ENCODE data around the gene MMAB.
A peak's percentile ranks its signal among the peaks of the same experiment; 100 is the strongest.

MMAB gene

DNA sequence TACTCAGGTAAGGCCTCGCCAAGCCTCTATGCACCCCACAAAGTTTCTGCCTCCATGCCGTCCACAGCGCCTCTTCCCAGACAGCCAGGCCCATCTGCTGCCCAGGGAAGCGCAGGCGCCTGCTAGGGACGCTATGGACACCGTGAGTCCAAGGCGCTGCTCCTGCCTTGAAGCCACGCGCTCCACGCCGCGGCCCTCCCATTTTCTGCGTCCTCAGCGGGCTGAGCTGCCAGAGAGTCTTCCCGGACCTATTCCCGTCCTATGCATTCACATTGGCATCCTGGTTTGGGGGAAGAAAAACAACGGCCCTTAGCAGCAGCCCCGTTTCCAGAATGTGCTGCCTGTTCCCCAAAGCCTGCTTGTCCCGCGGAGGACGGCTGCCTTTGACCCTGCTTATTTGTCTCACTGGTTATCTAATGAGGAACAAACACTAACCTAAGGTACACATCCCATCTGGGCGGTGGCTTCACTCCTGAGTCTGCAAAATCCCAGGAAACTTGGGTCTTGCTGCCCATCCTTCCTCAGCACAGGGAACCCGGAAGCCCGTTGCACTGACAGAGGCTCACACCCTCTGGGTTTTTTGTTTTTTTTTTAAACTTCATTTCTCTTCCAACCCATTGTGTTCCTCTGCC, 38.0 kb downstream of the MMAB start:
- no peak for DNase-seq

DNA sequence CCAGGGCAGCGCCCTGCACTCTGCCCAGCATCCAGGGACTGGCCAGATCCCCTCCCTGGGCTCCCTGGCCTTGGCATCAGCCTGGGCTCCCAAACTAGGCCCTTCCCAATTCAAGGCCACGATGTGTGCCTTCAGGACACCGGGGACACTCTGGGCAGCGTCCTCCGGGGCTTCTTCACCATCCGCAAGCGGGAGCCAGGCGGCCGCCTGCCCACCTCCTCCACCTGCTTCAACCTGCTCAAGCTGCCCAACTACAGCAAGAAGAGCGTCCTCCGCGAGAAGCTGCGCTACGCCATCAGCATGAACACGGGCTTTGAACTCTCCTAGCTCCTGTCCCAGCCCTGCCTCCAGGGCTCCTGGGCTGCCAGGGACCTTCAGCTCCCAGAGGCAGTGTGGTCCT, 38.8 kb downstream of the MMAB start:
- no peak for DNase-seq

DNA sequence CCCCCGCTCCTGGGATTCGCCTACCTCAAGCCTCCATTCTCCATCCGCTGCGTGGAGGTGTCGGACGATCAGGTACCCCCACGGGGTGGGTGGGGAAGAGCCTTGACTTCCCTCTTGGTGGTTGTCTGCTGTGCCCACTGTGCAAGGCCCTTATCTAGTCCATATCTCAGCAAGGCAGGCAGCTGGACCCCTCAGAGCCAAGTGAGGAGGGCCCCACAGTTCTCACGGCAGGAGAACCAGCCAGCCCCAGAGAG, 39.9 kb downstream of the MMAB start:
- no peak for DNase-seq

DNA sequence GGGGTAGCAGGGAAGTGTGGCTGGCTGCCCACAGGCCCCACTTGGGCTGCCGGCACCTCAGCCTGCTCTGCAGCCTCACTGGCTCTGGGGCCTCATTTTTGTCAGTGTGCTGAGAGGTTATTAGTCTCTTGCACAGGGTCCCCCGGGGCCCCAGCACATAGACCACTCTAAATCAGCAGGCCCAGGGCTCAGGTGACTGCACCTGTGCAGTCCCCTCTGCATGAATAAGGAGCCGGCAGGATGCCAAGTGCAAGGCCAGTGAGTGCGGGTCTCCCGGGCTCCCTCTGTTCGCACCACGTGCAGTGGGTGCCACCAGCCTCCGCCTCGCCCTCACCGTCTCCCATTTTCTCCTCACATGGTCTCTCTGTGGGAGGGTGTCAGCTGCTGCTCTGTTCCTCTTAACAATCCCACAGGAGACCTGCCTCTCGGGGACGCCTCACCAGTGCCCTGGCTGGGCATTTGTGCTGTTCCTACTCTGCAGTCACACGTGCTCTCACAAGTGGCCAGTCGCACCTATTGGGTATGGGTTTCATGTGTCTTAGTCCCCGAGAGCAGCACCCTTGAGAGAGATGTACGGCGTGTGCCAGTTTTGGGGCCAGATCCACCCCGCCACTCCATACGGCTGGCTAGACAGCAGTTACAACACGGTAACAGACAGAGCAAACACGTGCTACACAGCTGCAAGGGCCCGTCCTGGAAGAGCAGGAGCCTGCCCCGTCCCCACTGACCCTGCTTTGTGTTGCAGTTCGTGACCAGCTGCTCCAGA, 40.4 kb downstream of the MMAB start:
- DNase-seq: no peak

DNA sequence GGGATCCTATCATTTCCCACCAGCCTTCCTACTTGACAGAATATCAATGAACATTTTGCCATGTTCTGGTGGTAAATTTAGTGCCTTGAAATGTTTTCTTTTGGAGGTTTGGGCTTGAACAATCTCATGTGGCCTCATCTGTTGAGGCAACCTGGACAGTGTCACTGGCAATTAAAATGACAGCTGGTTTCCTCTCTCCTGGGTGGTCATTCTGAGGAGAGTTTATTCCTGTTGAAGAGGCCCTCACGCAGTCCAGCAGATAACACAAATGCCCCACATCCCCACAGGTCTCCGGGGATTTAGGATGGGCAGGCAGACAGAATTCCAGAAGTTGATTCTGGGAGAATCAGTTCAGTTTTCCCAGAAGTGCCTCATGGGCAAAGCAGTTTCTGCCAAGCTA, 41.9 kb downstream of the MMAB start:
- no peak for DNase-seq

DNA sequence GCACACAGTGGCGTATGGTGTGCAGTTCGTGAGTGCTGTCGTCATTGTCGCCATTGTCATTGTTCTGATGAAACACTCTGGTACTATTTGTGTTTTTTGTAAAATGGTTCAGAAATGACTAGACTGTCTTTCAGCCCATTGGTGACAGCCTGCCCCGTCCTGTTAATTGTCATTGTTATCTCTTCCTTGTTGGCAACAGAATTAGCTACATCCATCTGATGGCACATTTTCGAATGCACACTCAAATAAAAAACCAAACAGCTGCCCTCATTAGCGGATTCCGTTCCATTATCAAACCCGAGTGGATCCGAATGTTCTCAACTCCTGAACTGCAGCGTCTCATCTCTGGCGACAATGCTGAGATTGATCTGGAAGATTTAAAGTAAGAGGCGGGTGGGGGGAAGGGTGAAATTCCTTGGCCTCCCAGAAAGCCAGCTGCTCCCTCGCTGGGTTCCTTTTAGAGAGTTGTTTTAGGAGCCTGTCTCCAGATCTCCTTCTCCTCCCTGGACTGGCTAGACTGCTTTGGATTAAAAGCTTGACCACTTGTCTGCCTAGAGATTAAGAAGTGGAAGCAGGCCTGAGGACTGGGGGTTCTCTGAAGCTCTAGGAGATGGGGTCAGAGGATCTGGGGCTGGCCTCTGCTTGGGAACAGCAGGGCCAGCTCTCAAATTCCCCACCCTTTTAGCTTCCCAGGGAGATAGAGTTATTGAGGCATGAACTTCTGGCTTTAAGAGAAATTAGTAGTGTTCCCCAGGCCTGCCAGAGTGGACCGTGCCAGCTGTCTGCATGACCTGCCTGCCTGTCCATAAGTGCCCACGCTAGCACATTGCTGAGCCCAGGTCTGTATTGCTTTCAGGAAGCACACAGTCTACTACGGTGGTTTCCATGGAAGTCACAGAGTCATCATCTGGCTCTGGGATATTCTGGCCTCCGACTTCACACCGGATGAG, 43.3 kb downstream of the MMAB start:
- DNase-seq: no peak

GRCh38 chr12:109527489-109528123, 45.7 kb downstream of the MMAB start:
- DNase-seq: no peak

DNA sequence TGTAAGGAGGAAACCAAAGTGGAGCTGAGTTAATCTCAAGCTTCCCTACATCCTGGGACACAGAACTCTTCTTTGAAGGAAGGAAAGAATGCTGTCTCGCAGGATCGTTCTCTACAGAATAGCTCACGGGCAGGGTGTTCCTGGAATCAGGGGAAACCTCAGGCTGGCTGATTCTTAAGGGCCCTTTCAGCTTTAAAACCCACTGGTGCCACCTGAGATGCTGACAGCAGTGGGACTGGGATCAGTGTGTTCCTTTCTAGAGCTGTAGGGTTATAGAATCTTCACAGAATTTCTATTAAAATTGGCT, 48.1 kb downstream of the MMAB start:
- no peak for DNase-seq

DNA sequence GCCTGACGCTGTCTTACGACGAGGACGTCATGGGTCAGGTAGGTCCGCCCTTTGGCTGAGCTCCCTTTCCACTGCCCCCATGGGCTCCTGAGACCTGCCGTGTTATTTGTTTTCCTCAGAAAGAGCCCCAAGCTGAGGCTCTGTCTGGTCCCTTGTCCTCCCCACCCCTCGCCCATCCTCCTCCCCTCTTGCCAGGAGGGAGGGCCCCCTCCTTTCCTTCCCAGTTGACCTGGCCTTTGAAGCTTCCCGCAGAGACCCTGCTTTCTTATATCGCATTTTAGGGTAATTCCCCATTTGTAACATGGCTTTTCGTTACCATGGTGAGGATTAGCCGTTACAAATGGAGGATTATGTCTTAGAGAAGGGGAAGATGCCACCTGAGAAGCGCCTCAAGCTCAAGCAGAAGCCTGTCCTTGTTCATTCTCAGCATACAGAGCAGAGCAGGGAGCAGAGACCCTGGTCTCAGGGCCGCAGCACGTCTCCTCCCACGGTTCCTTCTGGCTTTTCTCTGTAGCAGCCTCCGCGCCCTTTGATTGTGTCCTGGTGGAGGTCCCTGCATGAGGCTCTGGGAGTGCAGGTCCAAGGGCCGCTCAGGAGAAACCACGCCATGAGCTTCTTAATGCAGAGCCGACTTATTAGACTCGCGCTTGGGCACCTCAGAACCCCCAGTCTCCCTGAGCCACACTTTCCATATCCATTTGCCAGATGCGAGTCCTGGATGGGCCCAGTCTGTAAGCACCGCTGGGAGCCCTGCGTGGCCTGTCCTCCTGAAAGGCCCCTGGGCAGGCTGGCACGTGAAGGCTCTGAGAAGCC, 48.6 kb downstream of the MMAB start:
- DNase-seq: no peak

DNA sequence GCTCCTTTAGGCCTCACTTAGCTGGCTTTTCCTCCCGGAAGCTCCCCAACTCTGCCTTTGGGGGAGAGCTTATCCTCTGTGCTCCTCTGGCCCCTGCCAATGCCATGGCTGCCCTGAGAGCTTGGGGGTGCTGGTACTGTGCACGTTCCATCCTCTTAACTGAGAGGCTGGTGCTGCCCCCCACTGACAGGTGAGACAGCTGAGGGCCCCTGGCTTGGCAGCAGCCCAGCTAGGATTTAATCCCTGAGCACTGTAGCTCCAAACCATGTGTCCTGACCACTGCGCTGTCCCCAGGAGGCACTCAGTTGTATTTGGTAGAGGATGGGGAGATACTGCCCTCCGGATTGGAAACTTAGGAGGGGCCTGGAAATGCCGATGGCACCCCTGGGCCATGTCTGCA, 49.8 kb downstream of the MMAB start:
- DNase-seq: no peak

DNA sequence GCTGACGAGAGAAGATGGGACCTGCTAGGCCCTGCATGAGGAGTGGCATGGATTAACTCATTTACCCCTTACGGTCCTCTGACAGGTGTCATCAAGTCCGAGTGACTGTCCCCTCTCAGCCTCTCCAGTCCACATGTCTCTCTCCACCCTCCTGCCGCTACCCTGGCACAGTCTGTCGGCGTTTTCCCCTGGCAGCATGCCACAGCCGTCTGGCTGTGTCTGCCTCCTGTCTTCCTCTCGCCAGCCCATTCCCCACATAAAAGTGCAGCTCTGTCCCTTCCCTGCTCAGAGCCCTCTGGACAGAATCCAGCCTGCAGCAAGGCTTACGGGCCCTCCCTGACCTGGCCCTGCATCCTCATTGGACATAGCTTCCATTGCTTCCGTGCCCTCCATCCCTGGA, 50.2 kb downstream of the MMAB start:
- no peak for DNase-seq

GRCh38 chr12:109521831-109522230, 51.5 kb downstream of the MMAB start:
- DNase-seq: no peak

GRCh38 chr12:109519787-109520186, 53.5 kb downstream of the MMAB start:
- no peak for DNase-seq

DNA sequence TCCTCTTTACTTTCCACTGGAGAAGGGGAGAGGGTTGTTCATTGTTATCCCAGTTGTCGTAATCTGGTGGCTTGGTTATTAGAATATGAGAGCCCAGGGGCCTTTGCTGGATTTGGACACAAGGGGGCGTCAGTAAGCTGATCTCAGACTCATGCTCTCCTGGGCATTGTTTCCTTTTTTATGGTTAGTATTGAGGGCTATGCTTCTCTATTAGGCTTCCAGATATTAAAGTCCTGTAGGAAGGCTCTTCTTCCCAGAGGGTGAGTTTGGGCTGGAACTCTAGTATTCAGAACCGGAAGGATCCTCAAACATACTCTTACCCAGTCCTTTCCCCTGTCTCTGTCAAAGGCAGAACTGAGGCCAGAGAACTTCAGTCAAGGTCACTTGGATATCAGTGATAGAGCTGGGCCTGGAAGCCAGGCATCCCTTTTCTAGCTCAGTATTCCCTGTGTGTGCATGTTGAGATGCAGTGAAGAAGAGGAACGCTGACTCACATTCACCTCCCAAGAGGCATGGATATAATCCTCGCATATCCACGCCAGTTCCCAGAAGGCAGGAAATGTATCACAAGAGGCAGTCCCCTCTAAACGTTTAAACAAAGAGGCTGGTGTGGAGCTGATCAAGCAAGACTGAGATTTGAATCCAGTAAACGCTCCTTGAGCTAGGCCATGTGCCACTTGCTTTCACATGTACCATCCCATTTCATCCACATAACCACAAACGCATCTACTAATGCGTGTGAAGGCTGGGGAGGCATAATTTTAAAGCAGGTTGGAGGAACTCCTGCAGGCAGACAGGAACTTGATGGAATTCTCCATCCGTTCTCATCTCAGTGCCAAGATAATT, 54.3 kb downstream of the MMAB start:
- peak in 4 of 5 donors; percentile 22 to 51 (median 28) for DNase-seq

DNA sequence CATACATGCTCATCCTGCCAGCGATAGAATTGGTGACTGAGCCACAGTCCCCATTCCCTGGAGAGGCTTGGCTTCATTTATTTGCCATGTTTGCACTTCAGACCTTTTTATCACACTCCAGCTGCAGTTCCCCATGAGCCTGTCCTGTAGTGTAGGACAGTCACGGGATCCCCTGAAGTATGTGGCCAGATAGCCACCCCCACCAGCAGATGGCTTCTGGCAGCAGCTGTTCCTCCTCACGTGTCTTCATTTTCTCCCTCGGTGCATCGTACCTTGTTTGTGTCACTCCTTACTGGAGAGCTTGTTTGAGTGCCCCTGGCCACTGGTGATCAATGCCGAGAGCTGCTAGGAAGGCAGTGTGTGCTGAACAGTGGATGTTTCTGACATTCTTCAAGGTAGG, 55.7 kb downstream of the MMAB start:
- DNase-seq: no peak

- DNase-seq: no peak
Measured at GRCh38 chr12:109513977-109514376, 59.3 kb downstream of the MMAB start.

GRCh38 chr12:109513051-109513450, 60.3 kb downstream of the MMAB start:
- no peak for DNase-seq

DNA sequence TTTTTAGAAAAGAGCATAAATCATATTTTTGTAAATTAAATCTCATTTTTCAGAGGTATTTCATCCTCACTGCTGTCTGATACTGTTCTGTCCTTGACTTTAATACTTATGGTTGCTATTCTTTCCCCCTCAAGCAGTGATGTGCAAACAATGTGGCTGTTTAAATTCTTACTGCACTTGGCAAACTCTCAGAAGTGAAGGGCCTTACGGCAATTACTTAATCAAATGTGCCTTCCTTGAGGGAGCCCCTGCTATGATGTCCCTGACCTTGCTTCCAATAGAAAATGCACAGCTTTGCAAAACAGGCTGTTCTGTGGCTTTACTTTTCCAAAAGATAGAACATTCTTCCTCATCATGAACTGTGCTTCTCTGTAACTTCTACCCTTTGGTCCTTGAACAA, 60.7 kb downstream of the MMAB start:
- DNase-seq: no peak

DNA sequence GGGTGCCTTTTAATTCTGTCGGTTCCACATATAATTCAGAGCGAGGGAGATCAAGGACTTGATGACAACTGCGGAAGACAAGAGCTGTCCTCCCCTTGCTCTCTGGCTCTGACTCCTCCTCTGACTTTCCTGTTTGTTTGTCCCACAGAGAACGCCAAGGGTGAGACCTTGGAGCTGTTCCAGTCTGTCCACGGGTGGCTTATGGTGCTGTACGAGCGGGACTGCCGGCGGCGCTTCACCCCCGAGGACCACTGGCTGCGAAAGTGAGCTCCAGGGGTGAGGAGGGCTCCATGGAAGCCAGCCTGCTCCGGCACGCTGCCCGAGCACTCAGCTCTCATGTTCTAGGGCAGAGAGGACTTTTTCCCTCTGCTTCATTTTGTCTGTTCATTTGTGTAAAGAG, 63.1 kb downstream of the MMAB start:
- DNase-seq: no peak

- no peak for DNase-seq
Measured at GRCh38 chr12:109504068-109504467, 69.2 kb downstream of the MMAB start.

Data from T-helper 1 cell (primary cell).